ENCODE results near the gene IER3IP1. TPM values are rescaled to one million over a fixed set of nuclear protein-coding genes. Genes with fewer than 3 reads are reported as not detected.

IER3IP1 gene
- total and polyA plus RNA-seq, 2 of the 13 experiments (the other 11 are each of a cell fraction or from before 2014, with no cell fraction given), result 18.7 to 26.1 TPM

DNA sequence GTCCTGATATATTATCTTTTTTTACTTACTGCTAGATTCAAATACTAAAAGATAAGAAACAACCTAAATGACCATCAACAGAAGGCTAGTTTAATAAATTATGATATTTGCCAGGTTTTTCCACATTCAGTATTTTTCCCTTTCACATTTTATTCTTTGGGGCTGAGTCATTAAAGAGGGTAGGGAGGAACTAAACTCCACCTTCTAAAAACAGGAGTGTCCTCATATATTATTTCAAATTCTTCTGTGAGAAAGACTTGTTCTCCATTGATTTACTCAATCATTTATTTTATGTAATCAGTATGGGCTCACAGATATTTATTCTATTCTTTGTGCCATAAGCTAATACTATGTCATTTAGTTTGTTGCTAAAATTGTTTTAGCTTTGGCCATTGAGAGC, 34.9 kb downstream of the IER3IP1 start:
- Histone ChIP-seq H4K20me1 (ENCODE audit: insufficient read depth, low read length) (no peaks in the 10 kb centered on the region; the same call in 1 of the 2 replicates), H2AFZ (ENCODE audit: low read length) (no peak overlapping the region), H3K4me2 (ENCODE audit: low read depth, low read length) (no peak overlapping the region), H3K4me3 (replicated peaks in 1 of 3; ENCODE audit: insufficient read depth in 1 of 3, low read depth in 2 of 3, low read length in 3 of 3) (no peak overlapping the region), H3K27me3 (ENCODE audit: control insufficient read depth in 1 of 2, insufficient read depth in 2 of 2, low read length in 2 of 2) (no peaks in the 10 kb centered on the region), H3K79me2 (ENCODE audit: insufficient read depth, low read length) (peaks cover 35% of the 10 kb centered on the region), H3K9me3 (ENCODE audit: low read length) (no peaks in the 10 kb centered on the region), H3K4me1 (ENCODE audit: insufficient read depth, low read length) (peaks cover 16% of the 10 kb centered on the region), H3K36me3 (replicated peaks in 1 of 2; ENCODE audit: control insufficient read depth in 1 of 2, insufficient read depth in 2 of 2, low read length in 2 of 2) (peaks cover 2 to 3% of the 10 kb centered on the region in 2 experiments; a peak in 1 of 5 replicates), H3K9ac (ENCODE audit: insufficient read depth, low read depth, low read length) (no peak overlapping the region), H3K27ac (ENCODE audit: extremely low read length, insufficient read depth, low read length) (no peak overlapping the region)
- no peak for TF ChIP-seq BHLHE40 (IDR thresholded peaks at IDR 0.05; ENCODE audit: low read length)
- TF ChIP-seq MNT (IDR thresholded peaks at IDR 0.05), result no peak
- no peak for TF ChIP-seq ZNF790 (CRISPR knock-in tag; IDR thresholded peaks at IDR 0.05; ENCODE audit: borderline replicate concordance)
- TF ChIP-seq ATM (IDR thresholded peaks at IDR 0.05; ENCODE audit: borderline replicate concordance), result no peak
- TF ChIP-seq PCBP2 (optimal IDR thresholded peaks at IDR 0.05; ENCODE audit: low read depth, low read length, poor library complexity, severe bottlenecking), result no peak
- no peak for TF ChIP-seq PCBP1 (IDR thresholded peaks at IDR 0.05; ENCODE audit: borderline replicate concordance, low read depth, low read length)
- TF ChIP-seq CBX1 (IDR thresholded peaks at IDR 0.05; ENCODE audit: low read depth), result no peak
- no peak for TF ChIP-seq HNRNPL (IDR thresholded peaks at IDR 0.05; ENCODE audit: low read depth, low read length)
- no peak for TF ChIP-seq ZNF292 (CRISPR knock-in tag; IDR thresholded peaks at IDR 0.05; ENCODE audit: borderline replicate concordance, low read depth)
- TF ChIP-seq HOXA5 (CRISPR knock-in tag; IDR thresholded peaks at IDR 0.05), result no peak
- in situ Hi-C loops (cut with HindIII; ENCODE audit: extremely low pct_ligation_motif_present, low pct_unique_long_range_greater_than_20kb) (no loop called here), intact Hi-C loops (cut with micrococcal nuclease; ENCODE audit: unreplicated experiment) (no loop called here)
- no peak for FAIRE-seq
- no peak for DNase-seq (ENCODE audit: low spot score)
- ChIA-PET CTCF (ENCODE audit: low intra/inter-chr PET ratio, low total read pairs) (no interaction called here), POLR2A (interaction anchor here (1.5 to 2.3 kb wide), 2 partner anchors 8 to 9 kb away, joined by 3 to 5 read pairs; partner anchors contain the start of gene HDHD2)
- no peak for ATAC-seq
- no TSS peak for BruUV-seq (replicated peaks)
